Inflammatory macrophage (primary cell): Measurements from ENCODE around the gene SLC39A9.
"Not testable (repeated sequence)": the region's sequence is repeated elsewhere in the genome, so short reads cannot be mapped to it uniquely, and the experiment has no call there.

Source experiments
- DNase-seq, 2 donors: peaks; one replicate each; pipeline ENCODE4 v3.0.0-alpha.2; 2020 to 2022

SLC39A9 gene

DNA sequence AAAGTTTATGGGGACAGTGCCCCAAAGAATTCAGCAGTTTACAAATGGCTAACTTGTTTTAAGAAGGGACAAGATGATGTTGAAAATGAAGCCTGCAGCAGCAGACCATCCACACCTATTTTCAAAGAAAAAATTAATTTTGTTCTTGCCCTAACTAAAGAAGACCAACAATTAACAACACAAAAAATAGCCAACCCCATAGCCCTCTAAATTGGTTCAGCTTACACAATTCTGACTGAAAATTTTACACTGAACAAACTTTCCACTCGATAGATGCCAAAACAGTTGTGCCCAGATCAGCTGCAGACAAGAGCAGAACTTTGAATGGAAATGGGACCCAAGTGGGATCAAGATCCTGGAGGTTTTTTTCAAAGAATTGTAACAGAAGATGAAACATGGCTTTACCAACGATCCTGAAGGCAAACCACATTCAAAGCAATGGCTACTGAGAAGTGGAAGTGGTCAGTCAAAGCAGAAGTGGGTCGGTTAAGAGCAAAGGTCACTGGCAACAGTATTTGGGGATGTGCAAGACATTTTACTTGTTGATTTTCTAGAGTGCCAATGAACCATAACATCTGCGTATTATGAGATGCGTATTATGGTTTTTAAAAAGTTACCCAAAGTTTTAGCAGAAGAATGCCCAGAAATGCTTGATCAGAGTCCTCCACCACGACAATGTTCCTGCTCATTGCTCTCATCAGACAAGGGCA is 30.0 kb downstream of the SLC39A9 start:
- DNase-seq, result peak; percentile 79 to 80

DNA sequence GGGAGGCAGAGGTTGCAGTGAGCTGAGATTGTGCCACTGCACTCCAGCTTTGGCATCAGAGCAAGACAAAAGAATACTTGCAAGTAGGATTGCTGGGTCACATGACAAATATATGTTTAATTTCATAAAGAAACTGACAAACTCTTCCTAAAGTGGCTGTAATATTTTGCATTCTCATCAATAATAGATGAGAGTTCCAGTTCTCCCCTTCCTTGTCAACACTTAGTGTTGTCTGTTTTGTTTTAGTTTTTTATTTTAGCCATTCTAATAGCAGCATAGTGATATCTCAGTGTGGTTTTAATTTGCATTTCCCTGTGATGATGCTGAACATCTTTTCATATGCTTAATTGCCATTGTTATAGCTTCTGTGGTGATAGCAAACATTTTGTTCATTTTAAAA is 31.2 kb downstream of the SLC39A9 start:
- DNase-seq, result no peak

DNA sequence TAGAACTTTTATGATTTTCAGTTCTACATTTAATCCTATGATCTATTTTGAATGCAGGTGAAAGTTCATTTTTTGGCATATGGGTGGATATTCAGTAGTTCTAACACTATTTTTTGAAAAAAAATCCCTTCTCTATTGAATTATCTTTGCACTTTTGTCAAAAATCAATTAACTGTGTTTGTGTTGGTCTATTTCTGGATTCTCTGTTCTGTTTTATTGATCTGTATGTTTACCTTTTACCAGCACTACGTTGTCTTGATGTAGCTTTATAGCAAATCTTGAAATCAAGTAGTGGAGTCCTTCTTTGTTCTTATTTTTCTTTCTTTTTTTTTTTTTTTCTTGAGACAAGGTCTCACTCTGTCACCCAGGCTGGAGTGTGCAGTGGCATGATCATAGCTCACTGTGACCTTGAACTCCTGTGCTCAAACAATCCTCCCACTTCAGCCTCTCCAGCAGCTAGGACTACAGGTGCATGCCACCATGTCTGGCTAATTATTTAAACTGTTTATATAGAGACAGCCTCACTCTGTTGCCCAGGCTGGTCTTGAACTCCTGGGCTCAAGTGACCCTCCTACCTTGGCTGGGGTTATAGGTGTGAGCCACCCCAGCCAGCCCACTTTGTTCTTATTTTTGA is 31.9 kb downstream of the SLC39A9 start:
- no peak for DNase-seq

GRCh38 chr14:69432364-69432763 is 33.9 kb downstream of the SLC39A9 start:
- DNase-seq, result no peak

DNA sequence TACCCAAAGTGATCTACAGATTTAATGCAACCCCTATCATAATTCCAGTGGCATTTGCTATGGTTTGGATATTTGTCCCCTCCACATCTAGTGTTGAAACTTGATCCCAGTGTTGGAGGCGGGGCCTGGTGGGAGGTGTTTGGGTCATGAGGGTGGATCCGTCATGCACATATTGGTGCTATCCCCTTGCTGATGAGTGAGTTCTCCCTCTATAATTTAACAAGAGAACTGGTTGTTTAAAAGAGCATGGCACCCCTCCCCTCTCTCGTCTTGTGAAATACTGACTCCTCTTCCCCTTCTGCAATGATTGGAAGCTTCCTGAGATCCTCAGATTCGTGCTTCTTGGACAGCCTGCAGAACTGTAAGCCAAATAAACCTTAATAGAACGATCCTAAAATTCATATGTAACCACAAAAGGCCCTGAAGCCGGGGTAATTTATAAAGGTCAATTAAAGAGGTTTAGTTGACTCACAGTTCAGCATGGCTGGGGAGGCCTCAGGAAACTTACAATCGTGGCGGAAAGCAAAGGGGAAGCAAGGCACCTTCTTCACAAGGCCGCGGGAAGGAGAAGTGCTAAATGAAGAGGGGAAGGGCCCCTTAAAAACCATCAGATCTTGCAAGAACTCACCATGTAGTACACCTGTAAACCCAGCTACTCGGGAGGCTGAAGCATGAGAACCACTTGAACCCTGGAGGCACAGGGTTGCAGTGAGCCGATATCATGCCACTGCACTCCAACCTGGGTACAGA is 41.2 kb downstream of the SLC39A9 start:
- peak; percentile 9 to 31 for DNase-seq

- no peak for DNase-seq
Observed at GRCh38 chr14:69441948-69442347, 43.5 kb downstream of the SLC39A9 start.

DNA sequence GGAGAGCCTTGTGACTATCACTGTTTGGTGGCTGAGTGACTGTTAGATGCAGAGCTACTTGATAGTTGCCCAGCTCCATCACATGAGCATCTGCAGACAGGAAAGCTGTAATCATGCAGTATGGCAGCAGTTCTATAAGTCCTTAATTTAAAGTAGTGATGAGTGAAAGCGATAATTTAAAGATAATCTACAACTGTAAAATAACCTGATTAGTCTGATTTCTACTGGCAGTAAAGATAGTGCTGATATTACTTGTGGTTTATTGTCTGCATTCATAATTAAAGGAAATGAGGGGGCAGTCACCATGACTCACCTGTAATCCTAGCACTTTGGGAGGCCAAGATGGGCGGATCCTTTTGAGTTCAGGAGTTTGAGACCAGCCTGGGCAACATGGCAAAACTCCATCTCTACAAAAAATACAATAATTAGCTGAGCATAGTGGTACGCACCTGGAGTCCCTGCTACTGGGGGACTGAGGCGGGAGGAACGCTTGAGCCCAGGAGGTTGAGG is 44.9 kb downstream of the SLC39A9 start:
- DNase-seq, result no peak

- DNase-seq, result no peak
Observed at GRCh38 chr14:69449216-69449615, 50.7 kb downstream of the SLC39A9 start.

- DNase-seq, result no peak
Observed at GRCh38 chr14:69451941-69452340, 53.4 kb downstream of the SLC39A9 start.

DNA sequence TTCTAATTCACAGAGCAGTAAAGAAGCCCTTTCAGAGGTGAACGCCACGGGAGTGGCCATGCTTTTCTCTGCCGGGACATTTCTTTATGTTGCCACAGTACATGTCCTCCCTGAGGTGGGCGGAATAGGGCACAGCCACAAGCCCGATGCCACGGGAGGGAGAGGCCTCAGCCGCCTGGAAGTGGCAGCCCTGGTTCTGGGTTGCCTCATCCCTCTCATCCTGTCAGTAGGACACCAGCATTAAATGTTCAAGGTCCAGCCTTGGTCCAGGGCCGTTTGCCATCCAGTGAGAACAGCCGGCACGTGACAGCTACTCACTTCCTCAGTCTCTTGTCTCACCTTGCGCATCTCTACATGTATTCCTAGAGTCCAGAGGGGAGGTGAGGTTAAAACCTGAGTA is 59.9 kb downstream of the SLC39A9 start:
- DNase-seq, result no peak

GRCh38 chr14:69459122-69459521 is 60.6 kb downstream of the SLC39A9 start:
- no peak for DNase-seq

DNA sequence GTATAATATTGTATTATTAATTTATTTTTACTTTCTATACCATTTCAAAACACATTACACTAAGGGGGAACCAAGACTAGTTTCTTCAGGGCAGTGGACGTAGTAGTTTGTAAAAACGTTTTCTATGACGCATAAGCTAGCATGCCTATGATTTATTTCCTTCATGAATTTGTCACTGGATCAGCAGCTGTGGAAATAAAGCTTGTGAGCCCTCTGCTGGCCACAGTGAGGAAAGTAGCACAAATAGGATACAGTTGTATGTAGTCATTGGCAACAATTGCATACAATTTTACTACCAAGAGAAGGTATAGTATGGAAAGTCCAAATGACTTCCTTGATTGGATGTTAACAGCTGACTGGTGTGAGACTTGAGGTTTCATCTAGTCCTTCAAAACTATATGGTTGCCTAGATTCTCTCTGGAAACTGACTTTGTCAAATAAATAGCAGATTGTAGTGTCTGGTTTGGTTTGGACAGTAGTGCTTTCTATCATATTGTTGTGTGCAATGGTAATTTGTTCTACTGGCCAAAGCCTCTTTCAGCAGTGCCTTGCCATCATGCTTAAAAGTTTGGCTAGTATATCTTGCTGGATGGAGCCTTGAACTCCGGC is 61.7 kb downstream of the SLC39A9 start:
- DNase-seq, result peak; percentile 84

DNA sequence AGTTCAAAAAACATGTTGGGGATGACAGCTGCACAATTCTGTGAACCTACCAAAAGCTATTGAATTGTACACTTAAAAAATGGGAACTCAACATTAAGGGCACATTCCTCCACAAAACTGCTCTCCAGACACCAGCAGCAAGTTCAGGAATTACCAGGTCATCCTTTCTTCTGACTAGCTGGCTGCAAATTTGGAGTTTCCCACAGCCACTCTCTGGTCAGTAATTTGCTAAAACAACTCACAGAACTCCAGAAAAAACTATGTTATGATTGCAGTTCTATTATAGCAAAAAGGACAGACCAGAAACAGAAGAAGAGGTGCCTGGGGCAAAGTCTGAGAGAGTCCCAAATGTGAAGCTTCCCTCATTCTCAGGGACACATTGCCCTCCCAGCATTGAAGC is 65.9 kb downstream of the SLC39A9 start:
- DNase-seq, result no peak

GRCh38 chr14:69464829-69465228 is 66.3 kb downstream of the SLC39A9 start:
- DNase-seq, result no peak

DNA sequence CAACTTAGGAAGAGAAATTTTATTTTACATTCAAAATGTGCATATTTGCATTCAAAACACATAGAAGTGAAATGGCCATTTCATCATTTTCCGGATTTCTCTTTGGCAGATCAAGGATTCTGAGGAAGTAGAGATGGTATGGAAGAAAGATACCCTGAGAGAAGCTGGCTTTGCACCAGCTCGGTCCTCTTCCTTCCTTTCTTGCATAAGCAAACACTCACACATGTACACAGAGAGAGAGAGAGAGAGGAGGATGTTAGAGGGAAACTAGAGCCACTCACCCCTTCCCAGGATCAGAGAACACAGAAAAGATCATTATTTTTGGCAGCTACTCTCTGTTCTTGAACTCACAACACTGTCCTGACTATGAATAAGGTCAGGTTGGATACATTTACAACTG is 70.5 kb downstream of the SLC39A9 start:
- peak; percentile 27 to 64 for DNase-seq

DNA sequence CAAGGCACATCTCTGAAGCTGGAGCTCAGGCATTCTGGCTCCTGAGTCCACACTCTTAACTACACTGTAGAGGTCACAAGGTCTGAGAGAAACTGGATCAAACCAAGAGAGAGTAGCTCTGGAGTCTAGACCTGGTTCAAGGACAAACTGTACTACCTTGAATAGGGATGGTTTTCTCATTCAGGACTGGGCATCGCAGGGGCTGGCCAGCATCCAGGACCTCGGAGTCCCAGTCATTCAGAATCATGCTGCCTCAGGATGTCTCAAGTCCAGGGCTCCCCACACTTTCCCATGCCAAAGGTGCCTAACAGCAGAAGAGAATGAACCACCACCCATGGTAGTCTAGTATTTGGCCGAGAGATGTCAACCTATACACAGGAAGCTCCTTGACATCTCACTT is 72.9 kb downstream of the SLC39A9 start:
- no peak for DNase-seq

DNA sequence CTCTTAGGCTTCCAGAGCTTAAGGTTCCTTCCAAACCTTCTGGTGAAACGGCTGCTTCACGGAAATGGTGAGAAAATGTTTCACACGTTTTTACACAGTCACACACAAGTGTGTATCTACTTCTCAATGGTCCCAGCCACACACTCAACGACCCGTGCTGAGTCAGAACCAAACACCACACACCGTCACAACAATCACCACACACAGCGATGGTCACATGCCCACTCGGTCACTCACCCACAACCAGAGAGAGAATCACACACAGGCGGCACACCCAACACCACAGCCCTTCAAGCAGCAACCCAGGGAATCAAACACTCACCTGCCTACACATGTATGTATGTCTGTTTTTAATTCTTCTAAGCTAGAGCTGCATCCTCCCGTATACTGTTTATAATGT is 73.4 kb downstream of the SLC39A9 start:
- no peak for DNase-seq

- DNase-seq, result no peak
Observed at GRCh38 chr14:69473260-69473659, 74.8 kb downstream of the SLC39A9 start.

DNA sequence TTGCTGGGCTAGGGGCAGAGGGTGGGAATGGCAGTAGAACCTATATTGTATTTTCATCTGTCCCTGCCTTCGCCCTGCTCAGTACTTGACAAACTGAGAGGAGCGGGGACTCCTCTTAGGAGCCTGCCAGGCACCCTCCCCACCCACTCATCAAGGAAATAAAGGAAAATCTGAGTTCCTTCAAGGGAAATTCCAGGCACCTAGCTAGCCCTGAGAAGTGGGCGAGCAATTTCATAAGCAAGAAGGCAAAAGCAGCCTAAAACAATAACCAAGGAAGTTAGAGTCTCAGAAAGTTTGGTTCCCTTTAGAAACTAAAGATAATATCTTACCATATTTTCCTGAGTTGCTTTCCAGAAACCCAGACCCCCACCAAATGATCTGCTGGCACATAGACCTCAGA is 75.5 kb downstream of the SLC39A9 start:
- DNase-seq, result peak in 1 of 2 donors; percentile 20

- peak; percentile 25 for DNase-seq
Observed at GRCh38 chr14:69475194-69475818, 76.8 kb downstream of the SLC39A9 start.

GRCh38 chr14:69476824-69477450 is 78.4 kb downstream of the SLC39A9 start:
- peak in 1 of 2 donors; percentile 12 for DNase-seq

DNA sequence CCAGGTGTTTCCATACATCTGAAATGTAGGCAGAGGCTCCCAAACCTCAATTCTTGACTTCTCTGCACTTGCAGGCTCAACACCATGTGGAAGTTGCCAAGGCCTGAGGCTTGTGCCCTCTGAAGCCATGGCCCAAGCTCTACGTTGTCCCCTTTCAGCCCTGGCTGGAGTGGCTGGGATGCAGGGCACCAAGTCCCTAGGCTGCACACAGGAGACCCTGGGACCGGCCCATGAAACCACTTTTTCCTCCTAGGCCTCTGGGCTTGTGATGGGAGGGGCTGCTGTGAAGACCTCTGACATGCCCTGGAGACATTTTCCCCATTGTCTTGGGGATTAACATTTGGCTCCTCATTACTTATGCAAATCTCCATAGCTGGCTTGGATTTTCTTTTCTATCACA is 79.6 kb downstream of the SLC39A9 start:
- DNase-seq, result not testable (repeated sequence)
